Right cardiac atrium (tissue), 5 donors: ENCODE measurements around the gene STXBP1. TPM values are rescaled to one million over a fixed set of nuclear protein-coding genes. Genes with fewer than 3 reads are reported as not detected.

Source experiments
- ATAC-seq, 2 donors: fragments of 200-7000 bp; cut with Tn5 transposase; one replicate each; pipeline versions ENCODE4 v1.8.0 to v1.9.1; 2020; ENCODE audit warnings: moderate library complexity in 2 of 2, mild to moderate bottlenecking in 1 of 2
- DNase-seq, 3 donors: peaks; one replicate each; pipeline ENCODE4 v3.0.0-alpha.2; 2020
- H3K27ac ChIP-seq: one replicate; pipeline ENCODE4 v1.5.1; 2013; ENCODE audit warnings: mild to moderate bottlenecking, low read length, control low read depth, moderate library complexity
- H3K27me3 ChIP-seq: one replicate; pipeline ENCODE4 v1.6.1; 2013; ENCODE audit not compliant: control insufficient read depth, insufficient read depth
- H3K4me1 ChIP-seq: one replicate; pipeline ENCODE4 v1.6.1; 2013; ENCODE audit warnings: low read length; ENCODE audit not compliant: control insufficient read depth, insufficient read depth
- H3K4me3 ChIP-seq: one replicate; pipeline ENCODE4 v1.5.1; 2013; ENCODE audit warnings: low read length, control low read depth
- H3K9me3 ChIP-seq: one replicate; pipeline ENCODE4 v1.6.1; 2013; ENCODE audit warnings: low read length; ENCODE audit not compliant: control insufficient read depth
- WGBS: extraction: QIAGEN DNeasy Blood & Tissue Kit; methylation state at CpG from one replicate; pipeline ENCODE4 v1.1.7; 2013; 5-methylcytosine and 5-hydroxymethylcytosine counted together
- intact Hi-C, 4 donors: fragments of 100-400 bp; cut with DNase I; formaldehyde crosslinking; loops; one replicate each; pipeline versions ENCODE4 v1.11.0 to v1.14.0; 2022 to 2023
- polyA plus RNA-seq: library from polyadenylated mRNA; stranded (reverse); fragments of 200-250 nt; gene quantifications from one replicate; pipeline ENCODE4 v1.2.3, GENCODE V29; 2013
- total RNA-seq, 4 donors: library from RNA; stranded (reverse); fragmentation: NEBNext Ultra II Directional; extraction: Animal tissue kit (Norgen Biotek cat#: 25700); gene quantifications; one replicate each; pipeline ENCODE4 v1.2.1, GENCODE V29; 2021
- donor health status: healthy with polysubstance abuse.
- donor health status: DM: no; HTN: yes; CAD: no.
- donor health status: DM: no; HTN: no; CAD: no.
- donor health status: DM: no; HTN: yes; CAD: no; lungs with severe emphysema.
- donor health status: DM: yes; HTN: yes; CAD: no.

The STXBP1 gene
- total and polyA plus RNA-seq, 5 donors = 19.4 to 43.3 (median 39.8) TPM

DNA sequence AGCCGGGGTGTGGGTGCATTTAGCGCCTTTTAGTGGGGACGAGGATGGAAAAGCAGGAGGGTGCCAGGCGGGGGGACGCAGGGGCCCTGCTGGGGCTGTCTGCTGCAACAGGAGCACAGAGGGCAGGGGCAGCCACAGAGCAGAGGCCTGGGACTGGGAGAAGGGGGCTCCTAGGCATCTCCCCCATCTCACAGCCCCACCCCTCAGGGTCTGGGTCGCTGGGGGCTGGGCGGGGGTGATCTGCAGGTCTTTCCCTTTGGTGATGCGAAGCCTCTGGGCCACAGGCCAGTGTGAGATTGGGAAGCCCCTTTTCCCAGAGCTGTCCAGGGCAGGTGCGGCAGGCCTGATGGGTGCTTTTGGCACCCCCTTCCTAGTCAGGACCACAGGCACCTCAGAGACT is 118.2 kb downstream of the STXBP1 start:
- Histone ChIP-seq H3K27me3 (no peaks in the 10 kb centered on the region), H3K4me3 (no peak overlapping the region), H3K9me3 (no peaks in the 10 kb centered on the region), H3K4me1 (peaks cover 6% of the 10 kb centered on the region), H3K27ac (no peak overlapping the region)
- intact Hi-C loops = loop anchor here (5.0 to 10.0 kb wide), 4 partner anchors 138 to 195 kb away; partner anchors contain the start of gene AK1 (in 2 of the 4)
- 82% methylated on average over 9 of the region's 9 CpGs for WGBS
- peak in 1 of 3 donors; percentile 9 for DNase-seq
- ATAC-seq = no peak

DNA sequence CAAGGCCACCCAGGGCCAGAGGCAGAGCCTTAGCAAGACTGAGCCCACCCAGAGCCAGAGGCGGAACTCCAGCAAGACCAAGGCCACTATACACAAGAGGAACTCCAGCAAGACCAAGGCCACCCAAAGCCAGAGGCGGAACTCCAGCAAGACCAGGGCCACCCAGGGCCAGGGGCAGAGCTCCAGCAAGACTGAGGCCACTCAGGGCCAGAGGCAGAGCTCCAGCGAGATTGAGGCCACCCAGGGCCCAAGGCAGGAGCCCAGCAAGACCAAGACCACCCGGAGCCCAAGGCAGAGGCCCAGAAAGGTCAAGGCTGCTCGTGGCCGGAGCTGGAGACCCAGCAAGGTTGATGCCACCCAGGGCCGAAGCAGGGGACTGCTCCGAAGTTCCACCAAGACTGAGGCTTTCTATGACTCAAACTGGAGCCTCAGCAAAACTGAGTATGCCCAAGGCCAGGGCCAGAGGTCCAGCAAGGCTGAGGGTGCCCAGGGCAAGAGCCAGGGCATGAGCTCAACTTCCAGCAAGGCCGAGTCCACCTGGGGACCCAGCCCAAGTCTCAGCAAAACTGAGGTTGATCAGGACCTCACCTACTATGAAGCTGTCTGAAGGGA is 118.8 kb downstream of the STXBP1 start:
- Histone ChIP-seq H3K9me3 (no peaks in the 10 kb centered on the region), H3K4me3 (no peak overlapping the region), H3K27me3 (no peaks in the 10 kb centered on the region), H3K4me1 (peaks cover 6% of the 10 kb centered on the region), H3K27ac (no peak overlapping the region)
- 88% methylated on average over 9 of the region's 9 CpGs for WGBS
- DNase-seq (peak in 2 of 3 donors; percentile 11 to 36), ATAC-seq (no peak)
- intact Hi-C loops = loop anchor here (5.0 to 10.0 kb wide), 4 partner anchors 139 to 194 kb away; partner anchors contain the start of gene AK1 (in 2 of the 4)

DNA sequence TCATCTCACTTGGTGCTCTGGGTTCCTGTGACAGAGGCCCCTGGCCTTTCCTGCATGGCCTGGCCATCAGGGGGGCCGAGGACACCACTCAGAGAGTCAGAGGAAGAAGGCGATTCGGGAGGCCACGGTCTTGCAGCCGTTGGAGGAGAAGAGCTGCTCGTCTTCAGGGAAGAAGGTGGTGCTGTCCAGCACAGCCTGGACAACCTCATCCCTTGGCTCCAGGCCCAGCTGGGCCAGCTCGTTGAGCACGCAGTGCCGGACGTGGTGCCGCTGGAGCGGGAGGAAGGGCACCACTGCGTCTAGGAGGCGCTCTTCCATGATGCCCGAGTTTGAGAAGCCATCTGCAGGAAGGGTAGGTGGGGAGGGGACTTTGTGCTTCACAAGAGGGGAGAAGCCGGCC is 119.9 kb downstream of the STXBP1 start:
- Histone ChIP-seq H3K4me1 (peaks cover 6% of the 10 kb centered on the region), H3K27ac (no peak overlapping the region), H3K27me3 (no peaks in the 10 kb centered on the region), H3K4me3 (no peak overlapping the region), H3K9me3 (no peaks in the 10 kb centered on the region)
- intact Hi-C loops = loop anchor here (5.0 to 10.0 kb wide), 4 partner anchors 140 to 193 kb away; partner anchors contain the start of gene AK1 (in 2 of the 4)
- 65% methylated on average over 16 of the region's 16 CpGs for WGBS
- ATAC-seq (no peak), DNase-seq (peak in 2 of 3 donors; percentile 22 to 56)

DNA sequence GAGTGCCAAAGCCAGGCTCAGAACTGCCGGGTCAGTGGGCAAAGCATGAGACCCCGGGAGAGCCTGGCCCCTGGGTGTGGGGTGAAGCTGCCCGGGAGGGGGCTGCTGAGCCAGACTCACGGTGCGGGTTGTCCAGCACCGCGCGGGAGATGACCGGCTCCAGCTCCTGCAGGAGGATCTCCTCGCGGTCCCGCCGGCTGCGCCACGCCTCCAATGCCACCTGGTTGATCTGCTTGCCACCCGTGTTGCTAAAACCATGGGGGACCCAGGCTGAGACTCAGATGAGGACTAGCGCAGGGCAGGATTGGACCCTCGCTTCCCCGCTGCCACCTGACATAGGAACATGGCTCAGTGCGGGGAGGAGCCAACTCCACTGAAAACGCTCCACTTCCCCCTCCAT is 120.4 kb downstream of the STXBP1 start:
- WGBS = 96% methylated on average over 21 of the region's 21 CpGs
- H3K9me3 ChIP-seq = no peaks in the 10 kb centered on the region
- no peak overlapping the region for H3K27ac ChIP-seq
- peak in 2 of 3 donors; percentile 13 to 65 for DNase-seq
- peaks cover 6% of the 10 kb centered on the region for H3K4me1 ChIP-seq
- ATAC-seq = no peak
- no peaks in the 10 kb centered on the region for H3K27me3 ChIP-seq
- H3K4me3 ChIP-seq = no peak overlapping the region
- intact Hi-C loops = loop anchor here (5.0 to 10.0 kb wide), 4 partner anchors 140 to 192 kb away; partner anchors contain the start of gene AK1 (in 2 of the 4)

DNA sequence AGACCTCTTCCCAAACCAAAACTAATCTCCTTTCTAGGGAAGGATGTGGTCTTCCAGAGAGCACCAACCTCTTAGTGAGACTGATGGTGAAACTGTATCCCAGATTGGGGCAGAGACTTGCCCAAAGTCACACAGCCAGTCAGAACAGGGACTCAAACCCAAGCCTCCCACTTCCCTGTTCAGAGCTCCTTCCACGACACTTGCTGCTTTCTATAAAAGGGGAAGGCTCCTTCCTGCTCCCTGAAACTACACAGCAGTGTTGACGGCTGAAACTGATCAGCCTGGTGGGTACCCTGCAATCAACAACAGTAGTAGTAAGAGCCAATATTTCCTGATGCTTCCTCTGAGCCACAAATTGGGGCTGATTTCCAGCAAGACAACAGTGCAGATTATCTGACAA is 121.5 kb downstream of the STXBP1 start:
- 65% methylated on average over 2 of the region's 2 CpGs for WGBS
- ATAC-seq = no peak
- Histone ChIP-seq H3K27me3 (no peaks in the 10 kb centered on the region), H3K9me3 (no peaks in the 10 kb centered on the region), H3K27ac (no peak overlapping the region), H3K4me3 (no peak overlapping the region), H3K4me1 (peaks cover 6% of the 10 kb centered on the region)
- no peak for DNase-seq
- intact Hi-C loops = loop anchor here (2.0 to 10.0 kb wide), 6 partner anchors 51 to 191 kb away; partner anchors contain the start of gene AK1 (in 2 of the 4)

DNA sequence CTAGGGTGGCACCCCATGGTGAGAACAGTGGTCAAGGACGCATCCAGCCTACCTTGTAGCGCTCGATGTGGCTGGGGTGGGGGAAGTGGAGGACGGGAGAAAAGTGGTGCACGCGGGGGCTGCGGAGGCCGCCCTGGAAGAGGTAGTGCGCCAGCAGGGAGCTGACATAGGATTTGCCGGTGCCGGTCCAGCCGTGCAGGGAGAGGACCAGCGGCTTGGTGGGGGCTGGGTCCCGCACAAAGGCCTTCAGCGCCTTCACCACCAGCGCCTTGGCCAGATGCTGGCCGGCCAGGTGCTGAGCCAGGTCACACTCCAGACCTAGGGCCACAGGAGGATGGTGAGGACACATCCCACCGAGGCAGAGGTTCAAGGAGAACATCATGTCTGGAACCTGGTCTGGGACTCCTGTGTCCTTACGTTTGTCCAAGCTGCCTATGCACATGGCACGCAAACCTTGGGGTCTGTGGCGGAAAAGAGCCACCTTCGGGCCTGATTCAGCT is 122.2 kb downstream of the STXBP1 start:
- peak in 1 of 3 donors; percentile 72 for DNase-seq
- peaks cover 6% of the 10 kb centered on the region for H3K4me1 ChIP-seq
- no peaks in the 10 kb centered on the region for H3K27me3 ChIP-seq
- H3K9me3 ChIP-seq = no peaks in the 10 kb centered on the region
- intact Hi-C loops = loop anchor here (2.0 to 10.0 kb wide), 6 partner anchors 51 to 191 kb away; partner anchors contain the start of gene AK1 (in 2 of the 4)
- no peak overlapping the region for H3K4me3 ChIP-seq
- ATAC-seq = peak in 1 of 2 donors; percentile 0
- WGBS = 44% methylated on average over 22 of the region's 22 CpGs
- H3K27ac ChIP-seq = peak overlapping the region; percentile 27

DNA sequence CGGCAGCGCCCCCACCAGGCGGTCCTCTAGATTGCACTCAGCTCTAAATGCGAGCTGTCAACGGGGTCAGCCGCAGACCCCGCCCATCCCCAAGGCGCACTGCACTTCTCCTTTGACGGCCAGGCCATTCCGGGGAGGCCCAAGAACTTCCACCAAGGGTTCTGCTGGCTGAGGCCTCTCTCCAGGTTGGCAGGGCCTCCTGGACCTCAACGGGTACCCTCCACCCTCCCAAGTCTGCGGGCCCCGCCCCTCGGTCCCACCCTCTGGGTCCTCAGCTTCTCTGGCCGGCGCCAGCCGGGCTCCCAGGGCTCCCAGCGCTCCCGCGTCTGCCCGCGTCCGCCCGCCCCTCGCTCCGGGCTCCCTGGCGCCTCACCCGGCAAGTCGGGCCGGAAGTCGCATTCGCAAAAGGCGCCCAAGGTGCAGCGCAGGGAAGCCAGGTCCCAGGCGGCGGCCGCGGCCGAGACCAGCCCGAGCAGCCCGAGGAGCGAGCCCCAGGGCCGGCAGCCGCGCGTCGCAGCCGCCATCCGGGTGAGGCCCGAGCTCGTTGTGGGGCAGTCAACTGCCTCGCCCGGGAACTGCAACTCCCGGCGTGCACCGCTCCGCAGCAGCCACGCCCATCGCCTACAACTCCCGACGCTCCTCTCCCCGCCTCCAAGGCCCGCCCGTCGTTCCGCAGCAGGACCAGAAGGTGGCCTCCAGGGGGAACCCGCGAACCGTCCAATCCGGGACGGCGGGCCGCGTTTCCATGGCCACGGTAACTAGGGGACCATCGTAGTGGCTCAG is 122.9 kb downstream of the STXBP1 start, which contains the start of gene TOR2A:
Gene TOR2A (minus strand): TSS at position 548 of the 783 bp plus-strand sequence. CDS start 24 bp downstream, at position 524.
- Histone ChIP-seq H3K27me3 (no peaks in the 10 kb centered on the region), H3K27ac (peak within 1 kb of the TSS; percentile 90), H3K9me3 (no peaks in the 10 kb centered on the region), H3K4me1 (peaks cover 6% of the 10 kb centered on the region), H3K4me3 (peak within 1 kb of the TSS; percentile 66)
- intact Hi-C loops = loop anchor here (2.0 to 10.0 kb wide), 10 partner anchors 42 to 190 kb away; partner anchors contain the start of genes AK1 (in 2 of the 4), CDK9 (in 1 of the 4) and SH2D3C (in 1 of the 4)
- DNase-seq (peak; percentile 99), ATAC-seq (peak; percentile 95 to 96)
- under 1% methylated on average over 76 of the region's 76 CpGs for WGBS

DNA sequence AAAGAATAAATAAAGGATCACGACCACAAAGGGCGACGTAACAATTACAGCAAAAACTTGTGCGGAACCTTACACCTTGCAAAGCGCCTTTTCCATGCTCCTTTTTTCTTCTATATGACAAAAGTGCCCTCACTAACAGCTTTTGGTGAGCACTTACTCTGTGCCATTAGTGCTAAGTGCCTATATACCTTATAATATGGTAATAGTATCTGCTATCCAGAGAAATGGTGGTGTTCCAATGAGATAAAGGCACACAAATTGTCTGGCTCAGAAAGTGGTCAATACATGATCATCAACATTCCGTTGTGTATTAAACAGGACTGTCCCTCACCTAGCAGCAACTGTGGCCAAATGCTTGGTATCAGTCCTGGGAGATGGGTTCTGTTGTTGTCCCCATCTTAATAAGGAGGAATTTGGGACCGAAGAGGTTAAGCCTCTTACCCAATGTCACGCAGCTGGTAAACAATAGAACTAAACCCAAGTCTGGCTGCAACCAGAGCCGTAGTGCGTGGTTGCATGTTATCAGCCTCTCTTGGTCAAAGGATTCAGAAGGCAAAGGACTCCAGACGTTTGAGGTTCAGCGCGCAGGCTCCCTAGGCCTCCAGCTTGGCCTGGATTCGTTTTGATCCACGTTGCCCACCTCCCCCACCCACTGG is 123.6 kb downstream of the STXBP1 start:
- ATAC-seq = no peak
- H3K27me3 ChIP-seq = no peaks in the 10 kb centered on the region
- DNase-seq = peak in 1 of 3 donors; percentile 45
- WGBS = 22% methylated on average over 15 of the region's 15 CpGs
- intact Hi-C loops = loop anchor here (2.0 to 10.0 kb wide), 8 partner anchors 42 to 189 kb away; partner anchors contain the start of genes AK1 (in 2 of the 4), CDK9 (in 1 of the 4) and SH2D3C (in 1 of the 4)
- no peak overlapping the region for H3K27ac ChIP-seq
- no peak overlapping the region for H3K4me3 ChIP-seq
- H3K4me1 ChIP-seq = peaks cover 6% of the 10 kb centered on the region
- no peaks in the 10 kb centered on the region for H3K9me3 ChIP-seq

DNA sequence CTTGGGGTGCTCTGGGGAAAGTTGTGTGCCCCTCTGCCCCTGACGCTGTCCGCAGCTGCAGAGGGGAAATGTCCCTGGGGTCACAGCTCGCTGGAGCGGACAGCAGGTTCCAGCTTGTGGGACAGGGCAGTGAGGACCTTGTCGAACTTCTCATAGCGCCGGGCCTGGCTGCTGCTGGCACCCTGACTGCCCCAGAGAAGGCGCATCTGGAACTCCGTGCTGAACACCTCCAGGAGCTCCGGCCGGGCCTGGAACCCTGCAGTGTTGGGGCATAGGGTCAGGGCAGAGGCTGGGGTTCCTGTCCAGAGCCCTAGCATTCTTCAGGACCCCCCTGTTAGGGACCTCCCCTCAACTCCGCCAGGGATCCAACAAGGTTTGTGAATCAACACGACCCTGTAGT is 126.6 kb downstream of the STXBP1 start:
- Histone ChIP-seq H3K27ac (no peak overlapping the region), H3K4me3 (no peak overlapping the region), H3K9me3 (no peaks in the 10 kb centered on the region), H3K4me1 (peaks cover 6% of the 10 kb centered on the region), H3K27me3 (no peaks in the 10 kb centered on the region)
- DNase-seq = peak in 1 of 3 donors; percentile 53
- WGBS = 88% methylated on average over 13 of the region's 13 CpGs
- intact Hi-C loops = loop anchor here (5.0 to 10.0 kb wide), 6 partner anchors 39 to 186 kb away; partner anchors contain the start of genes AK1 (in 2 of the 4), CDK9 (in 1 of the 4) and SH2D3C (in 1 of the 4)
- ATAC-seq = no peak
